Right forelimb (tissue), 1 donor: ENCODE data around the gene NTHL1.

Source experiments
- DNase-seq: peaks from one replicate; pipeline ENCODE4 v3.0.0-alpha.2; 2018

Gene NTHL1

DNA sequence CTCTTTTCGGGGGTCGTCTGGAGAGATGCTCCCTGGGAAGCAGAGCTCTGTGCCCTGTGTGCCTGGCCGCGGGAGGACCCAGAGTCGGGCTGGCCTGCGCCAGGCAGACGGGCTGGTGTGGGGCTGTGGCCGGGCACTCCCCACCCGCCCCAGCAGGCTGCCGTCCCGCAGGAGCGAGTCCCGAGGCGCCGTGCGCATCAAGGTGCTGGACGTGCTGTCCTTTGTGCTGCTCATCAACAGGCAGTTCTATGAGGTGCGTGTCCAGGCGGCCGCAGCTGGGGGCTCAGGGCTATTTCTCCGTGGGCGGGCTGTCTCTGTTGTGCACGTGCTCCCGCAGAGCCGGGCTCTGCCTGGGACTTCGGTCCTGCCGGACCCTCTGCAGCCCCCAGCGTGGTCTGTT is 15.2 kb upstream of the NTHL1 start:
- no peak for DNase-seq

DNA sequence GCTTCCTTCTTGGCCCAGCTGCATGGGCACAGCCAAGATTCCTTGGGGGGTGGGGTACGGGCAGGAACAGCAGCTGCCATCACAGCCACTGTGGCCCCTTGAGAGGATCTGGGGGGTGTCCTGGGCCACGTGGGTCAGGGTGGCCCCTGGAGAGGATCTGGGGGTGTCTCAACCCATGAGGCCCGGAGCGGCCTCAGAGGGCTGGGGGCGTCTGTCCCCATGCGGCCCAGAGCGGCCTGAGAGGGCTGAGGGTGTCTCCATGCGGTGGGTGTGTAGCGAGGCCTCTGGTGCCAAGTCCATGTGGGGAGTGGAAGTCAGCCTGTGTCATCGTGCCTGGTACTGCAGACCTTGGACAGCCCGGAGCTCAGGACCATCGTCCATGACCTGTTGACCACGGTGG is 13.9 kb upstream of the NTHL1 start:
- DNase-seq, result no peak

DNA sequence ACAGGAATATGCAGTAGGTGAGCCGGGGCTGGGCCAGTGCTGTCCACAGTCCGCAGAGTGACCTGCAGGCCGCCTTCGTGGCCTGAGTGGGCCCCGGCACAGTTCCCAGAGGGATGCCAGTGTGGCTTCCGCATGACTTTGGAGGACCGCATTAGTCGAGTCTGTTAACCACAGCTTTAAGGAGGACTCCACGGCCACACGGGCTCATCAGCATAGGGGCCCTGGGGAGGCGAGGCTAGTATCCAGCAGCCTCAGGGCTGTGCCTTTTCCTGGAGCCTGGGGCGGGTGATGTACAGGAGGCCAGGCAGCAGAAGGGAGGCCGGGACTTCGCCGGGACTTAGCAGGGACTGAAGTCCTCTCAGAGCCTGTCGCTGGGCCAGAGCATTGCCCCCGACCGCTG is 13.4 kb upstream of the NTHL1 start:
- DNase-seq, result no peak

DNA sequence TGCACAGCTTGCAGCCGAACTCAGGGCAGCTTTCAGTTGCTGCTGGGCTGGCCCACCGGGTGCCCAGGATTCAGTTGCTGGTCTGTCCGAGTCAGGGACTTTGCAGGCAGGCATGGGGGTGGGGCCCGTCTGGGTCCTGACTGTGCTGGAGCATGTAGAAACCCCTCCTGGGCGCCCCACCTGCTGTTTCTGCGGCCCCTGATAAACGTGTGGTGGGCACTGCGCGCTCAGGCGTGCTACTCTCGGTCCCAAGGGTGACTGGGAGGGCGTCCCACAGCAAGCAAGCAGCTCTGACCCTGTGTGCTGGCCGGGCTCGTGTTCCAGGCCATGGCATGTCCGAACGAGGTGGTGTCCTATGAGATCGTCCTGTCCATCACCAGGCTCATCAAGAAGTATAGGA is 12.7 kb upstream of the NTHL1 start:
- DNase-seq, result no peak

GRCh38 chr16:2058872-2059271 is 11.2 kb upstream of the NTHL1 start:
- DNase-seq, result no peak

DNA sequence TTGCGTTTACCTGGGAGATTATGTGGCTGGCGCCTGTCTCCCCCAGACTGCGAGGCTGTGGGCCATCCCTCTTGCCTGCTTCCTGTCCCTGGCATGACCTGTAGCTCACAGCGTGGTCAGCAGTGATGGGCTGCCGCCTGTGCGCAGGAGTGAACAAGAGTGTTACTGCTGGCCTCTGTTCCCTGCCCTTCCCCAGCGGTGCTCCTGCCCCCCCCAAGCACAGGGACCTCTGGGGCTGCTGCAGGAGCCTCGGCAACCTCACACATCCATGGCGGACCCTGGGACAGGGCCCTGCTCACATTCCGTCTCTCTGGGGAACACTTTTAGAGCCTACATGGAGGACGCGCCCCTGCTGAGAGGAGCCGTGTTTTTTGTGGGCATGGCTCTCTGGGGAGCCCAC is 10.8 kb upstream of the NTHL1 start:
- DNase-seq, result no peak

DNA sequence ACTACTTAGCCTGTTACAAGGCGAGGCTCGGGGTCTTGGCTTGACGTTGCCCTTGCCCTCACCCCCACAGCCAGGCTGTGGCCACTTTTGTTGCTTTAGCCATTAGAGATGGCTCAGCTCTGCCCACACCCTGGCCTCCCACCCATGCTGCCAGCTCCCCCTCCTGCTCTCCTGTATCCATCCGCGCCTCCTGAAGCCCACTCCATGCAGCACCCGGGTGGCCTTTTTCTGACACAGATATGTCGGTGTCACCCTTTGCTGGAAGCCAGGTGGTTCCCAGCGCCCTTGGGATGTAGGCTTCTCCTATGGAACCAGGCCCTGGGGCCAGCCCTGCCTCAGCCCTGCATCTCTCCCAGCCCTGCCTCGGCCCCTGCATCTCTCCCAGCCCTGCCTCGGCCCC is 9.8 kb upstream of the NTHL1 start:
- DNase-seq, result no peak

DNA sequence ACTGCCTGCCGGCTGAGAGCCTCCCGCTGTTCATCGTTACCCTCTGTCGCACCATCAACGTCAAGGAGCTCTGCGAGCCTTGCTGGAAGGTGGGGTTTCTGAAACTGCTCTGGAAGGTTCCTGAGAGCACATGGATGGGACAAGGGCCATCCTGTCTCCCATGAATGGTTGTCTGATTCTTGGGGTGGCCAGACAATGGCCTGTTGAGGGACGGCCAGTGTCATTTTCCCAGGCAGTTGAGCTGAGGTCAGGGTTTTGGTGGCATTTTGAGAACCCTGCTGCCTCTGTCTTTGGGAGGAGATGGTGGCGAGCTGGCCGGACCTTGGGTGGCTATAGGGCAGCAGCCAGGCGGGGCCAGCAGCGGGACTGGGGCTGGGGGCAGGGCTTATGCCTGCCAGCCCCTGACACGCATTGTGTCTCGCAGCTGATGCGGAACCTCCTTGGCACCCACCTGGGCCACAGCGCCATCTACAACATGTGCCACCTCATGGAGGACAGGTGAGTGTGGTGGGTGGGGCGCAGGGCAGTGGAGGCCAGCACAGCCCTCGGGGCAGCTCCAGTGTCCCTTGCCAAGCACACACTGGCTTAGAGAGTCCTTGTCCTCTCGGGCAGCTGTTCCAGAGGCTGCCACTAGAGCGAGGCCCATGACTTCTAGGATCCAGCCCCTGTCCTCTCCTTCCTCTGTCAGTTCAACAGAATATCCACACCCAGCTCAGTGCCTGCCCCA is 9.2 kb upstream of the NTHL1 start:
- no peak for DNase-seq

DNA sequence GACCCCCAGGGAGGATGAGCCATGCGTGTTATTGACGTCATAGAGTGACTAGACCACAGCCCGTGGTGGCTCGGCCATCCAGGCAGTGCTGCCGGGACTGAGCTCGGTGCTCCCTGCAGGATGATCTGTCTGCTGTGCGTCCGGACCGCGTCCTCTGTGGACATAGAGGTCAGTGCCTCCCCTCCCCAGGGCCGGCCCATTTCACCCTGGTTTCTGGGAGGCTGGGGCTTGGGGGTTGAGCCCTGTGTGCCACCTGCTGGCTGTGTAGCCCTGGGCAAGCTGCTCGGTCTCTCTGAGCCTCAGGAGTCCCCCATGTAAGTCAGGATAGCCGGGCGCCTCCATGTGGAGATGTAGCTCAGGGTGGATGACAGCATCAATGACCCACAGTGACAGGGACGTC is 8.4 kb upstream of the NTHL1 start:
- no peak for DNase-seq

GRCh38 chr16:2054543-2055245 is 7.1 kb upstream of the NTHL1 start:
- no peak for DNase-seq

GRCh38 chr16:2053897-2054296 is 6.3 kb upstream of the NTHL1 start:
- DNase-seq, result no peak

GRCh38 chr16:2053211-2053610 is 5.6 kb upstream of the NTHL1 start:
- no peak for DNase-seq

- DNase-seq, result no peak
These were observed 496 bp upstream of the NTHL1 start for GRCh38 chr16:2048116-2048543.

DNA sequence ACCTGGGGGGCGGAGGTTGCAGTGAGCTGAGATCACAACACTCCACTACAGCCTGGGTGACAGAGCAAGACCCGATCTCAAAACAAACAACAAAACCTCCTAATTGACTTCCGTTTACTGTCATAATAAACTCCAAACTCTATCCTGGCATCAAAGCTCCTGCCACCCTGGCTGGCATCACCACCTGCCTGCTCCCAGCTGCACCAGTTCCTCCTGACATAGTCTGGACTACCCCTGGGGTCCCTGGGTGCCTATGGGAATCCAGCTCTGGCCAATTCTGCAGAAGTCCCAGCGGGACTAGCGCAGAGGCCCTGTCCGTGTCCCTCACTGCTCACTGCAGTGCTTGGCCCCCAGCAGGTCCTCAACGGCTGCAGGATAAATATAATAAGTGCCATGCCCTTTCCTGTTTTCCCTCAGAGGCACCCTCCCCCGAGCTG is 723 bp downstream of the NTHL1 start:
- DNase-seq, result no peak

- DNase-seq, result no peak
These were observed 1.4 kb downstream of the NTHL1 start for GRCh38 chr16:2045965-2046892.

DNA sequence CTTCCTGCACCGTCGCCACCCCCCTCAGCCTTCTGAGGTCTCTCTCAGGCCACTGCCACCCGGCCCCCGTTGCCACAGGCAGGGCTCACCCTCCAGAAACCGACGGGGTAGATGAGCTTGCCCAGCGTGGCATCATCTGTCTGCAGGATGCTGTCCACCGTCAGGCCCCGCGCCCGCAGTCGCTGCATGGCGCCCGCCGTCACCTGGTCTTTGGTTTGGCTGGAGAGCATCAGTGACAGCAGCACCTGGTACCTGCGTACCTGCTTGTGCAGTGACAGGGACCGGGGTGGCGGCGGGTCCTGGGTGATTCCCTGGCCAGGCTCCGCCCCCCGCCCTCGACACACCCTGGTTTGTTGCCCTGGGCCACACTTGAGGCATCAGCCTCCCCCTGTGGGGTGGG is 3.1 kb downstream of the NTHL1 start:
- DNase-seq, result no peak

DNA sequence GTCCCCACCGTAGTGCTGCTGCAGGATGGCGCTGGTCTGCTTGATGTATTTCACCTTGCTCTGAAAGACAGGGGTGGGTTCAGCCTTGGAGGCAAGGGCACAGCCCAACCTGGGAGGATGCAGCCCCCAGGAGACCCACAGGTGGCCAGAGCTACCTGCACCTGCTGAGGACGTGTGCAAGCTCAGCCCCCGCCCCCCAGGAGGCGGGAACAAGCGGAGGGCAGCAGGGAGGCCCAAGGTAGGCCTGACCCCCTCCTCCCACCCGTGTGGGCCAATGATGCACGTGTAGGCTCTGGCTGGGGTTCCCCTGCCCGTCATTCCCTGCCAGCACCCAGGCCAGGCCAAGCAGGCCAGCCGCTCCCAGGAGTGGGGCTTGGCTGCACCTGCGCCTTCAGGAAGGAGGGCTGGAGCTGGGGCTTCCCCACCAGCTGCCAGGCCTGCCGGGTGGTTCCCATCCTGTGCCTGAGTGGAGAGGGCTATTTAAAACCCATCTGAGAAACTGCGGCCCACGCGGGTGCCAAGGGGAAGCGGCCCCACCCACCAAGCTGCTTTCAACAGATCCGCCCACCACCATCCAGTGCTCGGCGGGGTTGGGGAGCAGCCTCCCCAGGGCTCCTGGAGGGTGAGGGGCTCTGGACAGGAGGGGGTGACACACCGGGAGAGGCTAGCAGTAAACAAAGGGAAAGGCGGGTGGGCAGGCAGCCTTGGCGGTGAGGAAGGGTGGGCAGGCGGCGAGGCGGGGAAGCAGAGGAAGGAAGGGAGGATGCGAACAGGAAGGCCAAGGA is 3.8 kb downstream of the NTHL1 start:
- no peak for DNase-seq

- no peak for DNase-seq
These were observed 4.5 kb downstream of the NTHL1 start for GRCh38 chr16:2042986-2043666.

- no peak for DNase-seq
These were observed 5.3 kb downstream of the NTHL1 start for GRCh38 chr16:2042171-2042985.

DNA sequence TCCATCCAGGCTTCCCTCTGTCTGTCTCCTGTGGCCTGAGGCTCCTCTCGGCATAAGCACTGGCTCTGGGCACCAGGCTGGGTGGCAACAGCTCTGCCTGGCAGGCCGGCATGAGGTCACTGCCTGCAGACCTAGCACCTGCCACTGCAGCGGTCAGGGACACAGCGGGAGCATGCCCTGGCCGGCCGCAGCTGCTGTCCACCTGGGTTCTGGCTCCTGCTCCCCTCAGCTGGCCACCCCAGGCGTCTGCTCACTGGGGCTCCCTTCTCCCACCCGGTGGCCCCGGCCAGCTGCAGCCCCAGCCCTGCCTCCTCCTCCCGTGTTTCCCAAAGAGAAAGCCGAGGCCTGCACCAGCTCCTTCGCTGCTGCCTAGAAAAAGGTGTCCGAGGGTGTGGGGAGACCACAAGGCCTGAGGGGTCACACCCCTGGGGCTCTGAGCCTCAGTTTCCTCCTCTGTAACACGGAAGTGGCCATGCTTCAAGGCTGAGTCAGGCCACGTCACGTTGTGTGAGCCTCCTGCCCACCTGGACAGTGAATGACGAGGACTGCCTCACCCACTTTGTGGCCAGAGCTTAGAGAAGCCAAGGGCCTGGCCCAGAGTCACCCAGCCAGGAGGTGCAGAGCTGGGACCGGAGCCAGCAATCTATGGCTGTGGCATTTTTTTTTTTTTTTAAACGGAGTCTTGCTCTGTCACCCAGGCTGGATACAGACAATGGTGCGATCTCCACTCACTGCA is 6.7 kb downstream of the NTHL1 start:
- peak; percentile 67 for DNase-seq
